Adrenal gland (tissue), 12 donors: Measurements from ENCODE around the gene CAB39. TPM values are rescaled to one million over a fixed set of nuclear protein-coding genes. Genes with fewer than 3 reads are reported as not detected.
A peak's percentile ranks its signal among the peaks of the same experiment; 100 is the strongest.

Experiments
- DNase-seq, 7 donors: peaks; one replicate each; pipeline ENCODE4 v3.0.0-alpha.2; 2019 to 2020
- H3K27ac ChIP-seq, 5 donors: fragments of 200-600 bp; sonication (generic) in 4 of 5; 1 replicate in 3 of 5; 2 replicates in 2 of 5; pipeline versions ENCODE4 v1.5.1 to v1.8.0; 2016 to 2020; ENCODE audit warnings: mild to moderate bottlenecking in 1 of 5
- H3K27me3 ChIP-seq: fragments of 200-600 bp; 2 replicates; pipeline ENCODE4 v1.8.0; 2021
- H3K36me3 ChIP-seq, 2 donors: fragments of 200-600 bp; replicated peaks in 1 of 2; 1 replicate in 1 of 2; 2 replicates in 1 of 2; pipeline versions ENCODE4 v1.5.1 to v1.8.0; 2018 to 2022
- H3K4me1 ChIP-seq, 2 donors: fragments of 200-600 bp; replicated peaks in 1 of 2; 1 replicate in 1 of 2; 2 replicates in 1 of 2; pipeline versions ENCODE4 v1.5.1 to v1.8.0; 2018 to 2021
- H3K4me3 ChIP-seq, 4 donors: fragments of 200-600 bp; sonication (generic) in 3 of 4; one replicate each; pipeline ENCODE4 v1.5.1; 2016 to 2018
- H3K9me3 ChIP-seq, 3 donors: fragments of 200-600 bp; sonication (generic) in 1 of 3; replicated peaks in 1 of 3; 1 replicate in 2 of 3; 2 replicates in 1 of 3; pipeline versions ENCODE4 v1.5.1 to v1.8.0; 2016 to 2021
- CTCF ChIP-seq, 6 experiments: fragments of 450-650 bp in 4 of 6; fragments of 200-600 bp in 2 of 6; sonication (generic) in 1 of 6; IDR thresholded peaks; 1 replicate in 5 of 6; 2 replicates in 1 of 6; pipeline versions ENCODE4 v1.5.1 to v1.8.0; 2016 to 2021; ENCODE audit warnings: antibody characterized with exemption in 6 of 6, mild to moderate bottlenecking in 2 of 6, moderate library complexity in 1 of 6
- POLR2A ChIP-seq, 2 donors: fragments of 450-650 bp; IDR thresholded peaks; one replicate each; pipeline ENCODE4 v1.6.1; 2017; ENCODE audit warnings: antibody characterized with exemption in 2 of 2, mild to moderate bottlenecking in 2 of 2, moderate library complexity in 1 of 2
- WGBS, 4 donors: extraction: QIAGEN DNeasy Blood & Tissue Kit in 2 of 4; methylation state at CpG; one replicate each; pipeline versions ENCODE4 v1.1.5 to v1.1.7; 2013 to 2017; 5-methylcytosine and 5-hydroxymethylcytosine counted together
- intact Hi-C, 2 donors: fragments of 100-400 bp; cut with DNase I; formaldehyde crosslinking; loops; one replicate each; pipeline versions ENCODE4 v1.14.1 to v1.15.0; 2022 to 2023
- polyA plus RNA-seq, 3 donors: library from polyadenylated mRNA; stranded (reverse); fragments of 200-250 nt in 2 of 3; fragments of 350-450 nt in 1 of 3; fragmentation: Illumina TruSeq in 1 of 3; extraction: RNeasy Lipid Tissue Mini Kit (QIAGEN cat#74804) in 1 of 3; gene quantifications; one replicate each; pipeline ENCODE4 v1.2.3, GENCODE V29; 2013 to 2014
- total RNA-seq, 9 donors: library from RNA; depleted of rRNA in 4 of 9; stranded (reverse); fragments of >200 nt in 4 of 9; fragments of 120-200 nt in 1 of 9; fragmentation: NEBNext Ultra II Directional in 1 of 9; extraction: Animal tissue kit (Norgen Biotek cat#: 25700) in 1 of 9; gene quantifications; one replicate each; pipeline versions ENCODE4 v1.1.0 to v1.2.4, GENCODE V29; 2013 to 2023
- donor health status: healthy with polysubstance abuse.
- donor health status: Bipolar disorder and iron deficiency.
- donor health status: DM: yes; HTN: yes; CAD: no.
- donor health status: DM: no; HTN: no; CAD: no.
- donor health status: DM: no; HTN: no; CAD: no.
- donor health status: DM: yes; HTN: yes; CAD: no.

Gene CAB39
- total and polyA plus RNA-seq, 12 donors = 10.5 to 96.1 (median 55.5) TPM

- no peak overlapping the region for H3K4me3 ChIP-seq
- no peak for TF ChIP-seq CTCF (IDR thresholded peaks at IDR 0.05)
- no peak for TF ChIP-seq POLR2A (IDR thresholded peaks at IDR 0.05)
- no peak overlapping the region for H3K27ac ChIP-seq
- no peaks in the 10 kb centered on the region for H3K36me3 ChIP-seq
- WGBS, 4 donors = 67 to 75% (median 70%) methylated on average over 7 to 8 of the region's 8 CpGs
- no peaks in the 10 kb centered on the region for H3K9me3 ChIP-seq
- intact Hi-C loops = no loop called here
- no peaks in the 10 kb centered on the region for H3K4me1 ChIP-seq
- H3K27me3 ChIP-seq = no peaks in the 10 kb centered on the region
- no peak for DNase-seq
These were observed 47.4 kb upstream of the CAB39 start for GRCh38 chr2:230665263-230665691.

GRCh38 chr2:230666446-230666845 is 46.2 kb upstream of the CAB39 start:
- DNase-seq = no peak
- WGBS, 4 donors = 69 to 74% (median 70%) methylated on average over 8 of the region's 8 CpGs
- TF ChIP-seq POLR2A (IDR thresholded peaks at IDR 0.05) (no peak), CTCF (IDR thresholded peaks at IDR 0.05) (no peak)
- no peaks in the 10 kb centered on the region for H3K4me1 ChIP-seq
- H3K4me3 ChIP-seq = no peak overlapping the region
- H3K27me3 ChIP-seq = no peaks in the 10 kb centered on the region
- H3K27ac ChIP-seq = peak overlapping the region in 1 of 5 donors; percentile 80
- H3K36me3 ChIP-seq = no peaks in the 10 kb centered on the region
- intact Hi-C loops = no loop called here
- H3K9me3 ChIP-seq = no peaks in the 10 kb centered on the region

GRCh38 chr2:230666885-230667712 is 45.5 kb upstream of the CAB39 start:
- Histone ChIP-seq H3K27ac (peak overlapping the region in 3 of 5 donors; percentile 20 to 85 (median 49)), H3K4me3 (no peak overlapping the region), H3K27me3 (no peaks in the 10 kb centered on the region), H3K36me3 (no peaks in the 10 kb centered on the region), H3K4me1 (no peaks in the 10 kb centered on the region), H3K9me3 (no peaks in the 10 kb centered on the region)
- intact Hi-C loops = no loop called here
- TF ChIP-seq CTCF (IDR thresholded peaks at IDR 0.05) = no peak
- DNase-seq = peak in 3 of 7 donors; percentile 35 to 53 (median 37)
- WGBS, 4 donors = 60 to 80% (median 71%) methylated on average over 5 to 9 of the region's 9 CpGs

GRCh38 chr2:230668184-230668938 is 44.3 kb upstream of the CAB39 start:
- 63 to 83% (median 78%) methylated on average over 8 to 12 of the region's 12 CpGs for WGBS, 4 donors
- Histone ChIP-seq H3K4me3 (no peak overlapping the region), H3K27ac (peak overlapping the region in 2 of 5 donors; percentile 49 to 85), H3K9me3 (no peaks in the 10 kb centered on the region), H3K36me3 (no peaks in the 10 kb centered on the region), H3K4me1 (no peaks in the 10 kb centered on the region), H3K27me3 (no peaks in the 10 kb centered on the region)
- TF ChIP-seq POLR2A (IDR thresholded peaks at IDR 0.05) = no peak
- no peak for TF ChIP-seq CTCF (IDR thresholded peaks at IDR 0.05)
- intact Hi-C loops = no loop called here
- DNase-seq = peak in 4 of 7 donors; percentile 32 to 61 (median 50)
